ENCODE results near the gene LRRC61.
"Not testable (repeated sequence)": the region's sequence is repeated elsewhere in the genome, so short reads cannot be mapped to it uniquely, and the experiment has no call there.

Gene LRRC61

DNA sequence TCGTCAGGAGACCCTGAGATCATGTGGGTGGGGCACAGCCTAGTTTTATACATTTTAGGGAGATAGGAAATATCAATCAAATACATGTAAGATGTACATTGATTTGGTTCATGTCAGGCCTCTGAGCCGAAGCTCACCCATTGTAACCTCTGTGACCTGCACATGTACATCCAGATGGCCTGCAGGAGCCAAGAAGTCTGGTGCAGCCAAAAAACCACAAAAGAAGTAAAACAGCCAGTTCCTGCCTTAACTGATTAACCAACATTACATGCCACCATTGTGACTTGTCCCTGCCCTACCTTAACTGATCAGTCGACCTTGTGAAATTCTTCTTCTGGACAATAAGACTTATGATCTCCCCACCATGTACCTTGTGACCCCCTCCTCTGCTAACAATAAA is 16.0 kb upstream of the LRRC61 start:
- no peak for DNase-seq (ENCODE audit: low read depth in 2 of 2)

DNA sequence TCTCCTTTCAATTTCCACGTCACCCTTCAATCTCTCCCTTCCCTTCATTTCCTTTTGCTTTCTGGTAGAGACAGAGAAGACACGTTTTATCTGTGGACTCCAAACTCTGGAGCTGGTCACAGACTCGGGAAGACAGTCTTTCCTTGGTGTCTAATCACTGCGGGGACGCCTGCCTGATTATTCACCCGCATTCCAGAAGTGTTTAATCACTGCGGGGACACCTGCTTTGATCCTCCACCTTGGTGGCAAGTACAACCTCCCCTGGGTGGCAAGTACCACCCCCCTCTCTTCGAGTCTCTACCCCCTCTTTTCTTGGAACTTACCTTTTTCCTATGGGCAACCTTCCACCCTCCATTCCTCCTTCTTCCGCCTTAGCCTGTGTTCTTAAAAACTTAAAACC is 15.3 kb upstream of the LRRC61 start:
- no peak for DNase-seq (ENCODE audit: low read depth in 2 of 2)

DNA sequence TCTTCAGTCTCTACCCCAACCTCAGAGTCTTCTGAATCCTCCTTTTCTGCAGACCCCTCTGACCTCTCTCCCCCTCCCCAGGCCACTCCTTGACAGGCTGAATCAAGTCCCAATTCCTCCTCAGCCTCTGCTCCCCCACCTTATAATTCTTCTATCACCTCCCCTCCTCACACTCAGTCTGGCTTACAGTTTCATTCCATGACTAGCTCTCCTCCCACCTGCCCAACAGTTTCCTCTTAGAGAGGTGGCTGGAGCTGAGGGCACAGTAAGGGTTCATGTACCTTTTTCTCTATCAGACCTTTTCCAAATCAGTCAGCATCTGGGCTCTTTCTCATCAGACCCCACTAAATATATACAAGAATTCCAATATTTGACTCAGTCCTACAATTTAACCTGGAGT is 14.6 kb upstream of the LRRC61 start:
- no peak for DNase-seq (ENCODE audit: low read depth in 2 of 2)

DNA sequence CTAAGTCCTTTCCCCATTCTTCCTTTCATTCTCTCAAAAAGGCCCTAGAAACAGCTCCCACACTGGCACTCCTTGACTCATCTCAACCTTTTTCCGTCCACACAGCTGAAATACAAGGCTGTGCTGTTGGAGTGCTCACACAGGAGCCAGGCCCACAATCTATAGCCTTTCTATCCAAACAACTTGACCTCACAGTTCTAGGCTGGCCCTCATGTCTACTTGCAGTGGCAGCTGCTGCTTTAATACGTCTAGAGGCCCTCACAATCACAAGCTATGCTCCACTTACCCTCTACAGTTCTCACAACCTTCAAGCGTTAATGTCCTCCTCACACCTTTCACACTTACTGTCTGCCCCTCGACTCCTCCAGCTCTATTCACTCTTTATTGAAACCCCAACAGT is 12.0 kb upstream of the LRRC61 start:
- DNase-seq (ENCODE audit: low read depth in 2 of 2) = no peak

DNA sequence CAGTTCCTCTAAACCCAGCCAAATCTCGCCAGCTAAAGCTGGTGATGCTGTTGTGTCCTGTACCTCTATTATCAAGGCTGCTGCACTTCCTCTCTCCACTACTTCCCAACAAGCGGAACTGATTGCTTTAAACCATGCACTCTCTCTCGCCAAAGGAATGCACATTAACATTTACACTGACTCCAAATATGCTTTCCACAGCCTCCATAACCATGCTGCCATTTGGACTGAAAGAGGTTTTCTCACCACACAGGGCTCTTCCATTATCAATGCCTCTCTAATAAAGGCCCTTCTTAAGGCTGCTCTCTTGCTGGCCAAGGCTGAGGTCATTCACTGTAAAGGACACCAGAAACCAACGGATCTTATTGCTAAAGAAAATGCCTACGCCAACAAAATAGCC is 11.4 kb upstream of the LRRC61 start:
- no peak for DNase-seq (ENCODE audit: low read depth in 2 of 2)

DNA sequence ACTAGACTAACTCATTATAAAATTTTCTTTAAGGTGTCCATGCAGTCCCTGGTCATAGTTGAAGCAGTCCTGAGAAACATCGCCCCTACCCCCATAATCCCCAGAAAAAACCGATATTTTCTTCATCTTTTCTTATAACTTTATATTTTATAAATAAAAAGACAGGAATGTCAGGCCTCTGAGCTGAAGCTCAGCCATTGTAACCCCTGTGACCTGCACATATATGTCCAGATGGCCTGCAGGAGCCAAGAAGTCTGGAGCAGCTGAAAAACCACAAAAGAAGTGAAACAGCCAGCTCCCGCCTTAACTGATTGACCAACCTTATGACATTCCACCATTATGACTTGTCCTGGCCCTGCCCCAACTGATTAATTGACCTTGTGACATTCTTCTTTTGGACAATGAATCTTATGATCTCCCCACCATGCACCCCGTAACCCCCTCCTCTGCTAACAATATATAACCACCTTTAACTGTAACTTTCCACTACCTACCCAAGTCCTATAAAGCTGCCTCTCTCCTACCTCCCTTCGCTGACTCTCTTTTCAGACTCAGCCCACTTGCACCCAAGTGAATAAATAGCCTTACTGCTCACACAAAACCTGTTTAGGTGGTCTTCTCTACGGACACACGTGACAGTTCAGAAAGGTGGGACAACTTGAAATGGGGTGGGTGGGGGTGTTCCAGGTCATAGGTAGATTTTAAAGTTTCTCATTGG is 10.3 kb upstream of the LRRC61 start:
- not testable (repeated sequence) for DNase-seq (ENCODE audit: low read depth in 2 of 2)

DNA sequence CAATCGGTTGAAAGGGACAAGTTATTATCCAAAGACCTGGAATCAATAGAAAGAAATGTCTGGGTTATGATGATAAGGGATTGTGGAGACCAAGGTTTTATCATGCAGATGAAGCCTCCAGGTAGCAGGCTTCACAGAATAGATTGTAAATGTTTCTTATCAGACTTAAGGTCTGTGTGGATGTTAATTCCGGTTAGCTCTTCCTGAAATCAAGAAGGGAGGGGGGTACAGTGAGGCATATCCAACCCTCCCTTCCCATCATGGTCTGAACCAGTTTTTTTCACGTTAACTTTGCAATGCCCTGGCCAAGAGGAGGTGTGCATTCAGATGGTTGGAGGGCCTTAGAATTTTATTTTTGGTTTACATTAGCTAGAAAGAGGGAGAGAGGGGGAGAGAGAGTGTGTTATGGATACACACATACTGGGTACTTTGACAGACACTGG is 9.8 kb upstream of the LRRC61 start:
- no peak for DNase-seq (ENCODE audit: low read depth in 2 of 2)

DNA sequence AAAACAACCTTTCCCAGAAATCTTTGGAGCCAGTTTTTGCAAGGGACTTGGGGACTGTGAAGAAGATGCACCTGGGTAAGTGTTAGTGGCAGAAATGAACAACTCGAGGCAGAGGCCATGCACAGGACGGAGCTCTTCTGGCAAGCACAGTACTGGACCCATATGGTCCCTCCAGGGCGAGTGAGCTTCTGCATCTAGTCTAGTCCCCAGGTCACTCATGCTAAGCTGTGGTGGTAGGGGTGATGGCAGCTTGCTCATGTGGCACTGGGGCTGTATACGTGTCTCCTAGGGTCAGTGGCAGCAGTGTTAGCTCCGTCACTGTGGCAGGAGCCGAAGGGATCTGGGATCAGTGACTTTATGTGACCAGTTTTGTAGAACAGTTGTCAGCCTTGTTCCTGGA is 9.3 kb upstream of the LRRC61 start:
- DNase-seq (ENCODE audit: low read depth in 2 of 2) = no peak

DNA sequence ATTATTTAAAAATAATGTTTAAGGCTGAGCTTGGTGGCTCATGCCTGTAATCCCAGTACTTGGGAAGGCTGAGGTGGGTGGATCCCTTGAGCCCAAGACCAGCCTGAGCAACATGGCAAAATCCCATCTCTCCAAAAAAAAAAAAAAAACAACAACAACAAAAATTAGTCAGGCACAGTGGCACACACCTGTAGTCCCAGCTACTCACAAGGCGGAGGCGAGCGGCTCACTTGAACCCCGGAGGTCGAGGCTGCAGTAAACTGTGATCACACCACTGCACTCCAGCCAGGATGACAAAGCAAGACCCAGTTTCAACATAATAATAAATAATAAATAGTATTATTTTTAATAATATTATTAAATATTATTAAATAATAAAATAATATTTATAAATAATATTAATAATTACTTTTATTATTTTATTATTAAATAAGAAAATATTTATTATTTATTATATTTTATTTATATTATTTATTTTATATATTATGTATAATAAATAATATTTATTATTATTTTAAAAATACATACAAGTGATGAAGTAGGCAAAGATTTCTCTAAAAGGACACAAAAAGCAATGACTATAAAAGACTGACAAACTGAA is 8.4 kb upstream of the LRRC61 start:
- DNase-seq (ENCODE audit: low read depth in 2 of 2) = no peak

DNA sequence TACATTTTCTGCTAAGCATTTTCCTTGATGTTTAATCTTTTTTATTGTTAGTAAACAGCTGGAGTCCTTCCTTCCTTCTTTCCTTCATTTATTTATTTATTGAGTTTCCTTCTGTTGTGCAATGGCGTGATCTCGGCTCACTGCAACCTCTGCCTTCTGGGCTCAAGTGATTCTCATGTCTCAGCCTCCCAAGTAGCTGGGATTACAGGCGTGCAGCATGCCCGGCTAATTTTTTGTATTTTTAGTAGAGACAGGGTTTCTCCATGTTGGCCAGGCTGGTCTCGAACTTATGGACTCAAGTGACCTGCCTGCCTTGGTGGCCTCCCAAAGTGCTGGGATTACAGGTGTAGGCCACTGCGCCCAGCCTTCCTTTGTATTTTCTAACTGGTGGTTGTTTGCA is 6.2 kb upstream of the LRRC61 start:
- not testable (repeated sequence) for DNase-seq (ENCODE audit: low read depth in 2 of 2)

DNA sequence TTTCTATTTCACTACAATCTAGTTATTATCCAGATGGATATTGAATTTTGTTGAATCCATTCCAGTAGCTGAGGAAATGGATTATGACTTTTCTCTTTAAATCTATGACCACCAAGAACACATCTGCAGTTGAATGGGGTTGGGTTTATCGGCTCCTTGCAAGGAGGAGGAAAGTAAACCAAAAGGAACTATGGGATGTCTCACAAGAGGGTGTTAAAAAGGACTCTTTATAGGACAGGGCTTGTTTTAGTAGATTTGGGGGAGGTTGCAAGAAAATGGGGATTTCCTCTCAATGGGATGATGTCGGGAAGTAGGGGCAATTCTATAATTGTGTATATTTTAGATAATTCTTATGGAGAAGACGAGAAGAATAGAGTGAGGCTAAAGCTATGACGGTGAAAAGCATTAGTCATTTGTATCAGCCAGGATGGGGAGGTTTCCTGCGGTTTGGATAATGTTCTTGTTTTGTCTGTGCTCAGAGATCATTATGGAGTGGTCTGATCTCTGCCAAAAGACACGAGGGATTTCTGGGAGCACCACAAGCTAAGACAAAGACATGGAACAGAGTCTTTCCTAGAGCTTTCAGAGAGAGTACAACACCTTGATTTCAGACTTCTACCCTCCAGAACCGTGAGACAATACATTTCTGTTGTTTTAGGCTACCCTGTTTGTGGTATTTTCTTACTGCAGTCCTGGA is 5.3 kb upstream of the LRRC61 start:
- no peak for DNase-seq (ENCODE audit: low read depth in 2 of 2)

DNA sequence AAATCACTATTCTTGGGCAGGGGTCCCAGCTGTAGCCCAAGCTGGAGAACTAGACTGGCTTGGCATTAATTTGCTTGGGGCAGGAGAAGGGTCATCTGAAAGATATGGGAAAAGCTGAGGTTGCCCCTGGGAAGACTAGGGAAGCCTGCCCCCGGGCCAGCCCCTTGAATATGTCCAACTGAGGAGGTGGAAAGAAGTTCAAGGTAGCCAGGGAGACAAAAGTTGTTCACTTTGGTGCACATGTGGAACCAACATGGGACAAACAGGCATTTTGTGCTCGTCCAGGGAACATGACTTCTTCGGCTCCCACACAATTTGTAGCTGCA is 1.4 kb upstream of the LRRC61 start:
- DNase-seq (ENCODE audit: low read depth in 2 of 2) = no peak

DNA sequence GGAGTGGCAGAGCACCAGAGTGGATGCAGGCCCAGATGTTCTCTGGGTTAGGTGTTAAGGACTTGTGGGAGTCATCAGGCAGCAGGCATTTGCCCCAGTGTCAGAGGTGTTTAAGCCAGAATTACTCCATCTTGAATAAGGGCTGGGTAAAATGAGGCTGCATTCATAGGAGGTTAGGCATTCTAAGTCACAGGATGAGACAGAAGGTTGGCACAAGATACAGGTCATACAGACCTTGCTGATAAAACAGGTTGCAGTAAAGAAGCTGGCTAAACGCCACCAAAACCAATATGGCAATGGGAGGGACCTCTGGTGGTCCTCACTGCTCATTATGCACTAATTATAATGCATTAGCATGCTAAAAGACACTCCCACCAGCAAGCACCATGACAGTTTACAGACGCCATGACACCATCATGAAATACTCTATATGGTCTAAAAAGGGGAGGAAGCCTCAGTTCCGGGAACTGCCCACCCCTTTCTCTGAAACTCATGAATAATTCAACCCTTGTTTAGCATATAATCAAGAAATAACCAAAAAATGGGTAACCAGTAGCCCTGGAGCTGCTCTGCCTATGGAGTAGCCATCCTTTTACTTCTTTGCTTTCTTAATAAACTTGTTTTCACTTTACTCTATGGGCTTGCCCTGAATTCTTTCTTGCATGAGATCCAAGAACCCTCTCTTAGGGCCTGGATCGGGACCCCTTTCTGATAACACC is 882 bp upstream of the LRRC61 start:
- DNase-seq (ENCODE audit: low read depth in 2 of 2) = no peak

DNA sequence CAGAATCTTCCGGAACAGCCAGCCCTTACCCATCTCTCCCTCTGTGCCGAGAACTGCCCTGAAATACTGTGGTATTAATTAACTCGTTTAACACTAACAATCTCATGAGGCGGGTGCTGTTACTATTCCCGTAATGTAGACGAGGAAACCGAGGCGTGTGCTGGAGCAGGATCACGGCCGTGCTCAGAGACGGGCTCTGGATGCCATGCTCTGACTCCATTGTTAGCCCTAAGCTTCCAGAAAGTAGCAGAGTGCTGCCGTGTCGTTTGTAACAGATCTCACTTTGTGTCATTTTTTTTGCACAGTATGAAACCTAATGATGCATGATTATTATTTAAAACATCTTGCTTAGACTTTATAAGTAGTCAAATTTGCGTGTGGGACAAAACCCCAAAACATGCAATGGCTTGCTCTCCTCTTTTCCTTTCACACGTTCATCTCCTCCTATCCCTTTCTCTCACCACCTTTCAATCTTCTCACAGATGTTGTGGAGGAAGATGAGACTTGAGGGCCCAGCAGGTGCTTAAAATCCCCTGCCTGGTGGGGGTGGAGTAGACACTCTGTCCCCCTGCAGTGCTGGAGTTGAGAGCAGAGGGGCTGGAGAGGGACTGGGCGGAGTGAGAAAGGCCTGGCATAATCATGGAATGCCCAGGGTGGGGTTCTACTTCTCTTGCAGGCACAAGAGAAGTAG is 672 bp downstream of the LRRC61 start:
- DNase-seq (ENCODE audit: low read depth in 2 of 2) = no peak

DNA sequence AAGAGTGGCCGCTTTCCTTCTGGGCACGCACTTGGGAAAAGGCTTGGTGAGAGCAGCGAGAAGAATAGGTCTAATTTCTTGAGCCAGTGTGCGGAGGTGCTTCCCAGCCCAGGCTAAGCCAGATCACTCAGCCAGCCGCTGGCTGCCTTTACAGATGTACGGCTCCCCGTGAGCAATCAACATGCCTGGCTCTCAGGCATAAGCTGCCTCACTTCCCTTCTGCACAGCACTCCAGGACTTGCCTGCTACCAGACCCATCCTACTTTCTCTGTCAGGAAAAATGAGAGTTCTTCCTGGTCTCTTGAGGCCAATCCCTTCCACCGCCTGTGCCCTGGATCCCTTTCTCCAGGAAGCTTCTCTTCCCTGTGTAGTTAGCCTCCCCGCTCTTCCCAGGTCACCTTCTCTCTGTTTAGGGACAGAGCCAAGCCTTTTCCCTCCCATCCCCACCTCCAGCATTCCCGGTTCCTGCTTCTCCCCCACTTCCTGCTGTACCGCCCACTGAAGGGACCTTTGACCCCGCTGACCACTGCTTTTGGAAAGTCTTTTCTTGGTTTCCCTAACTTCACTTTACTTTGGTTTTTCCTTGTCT is 1.3 kb downstream of the LRRC61 start:
- DNase-seq (ENCODE audit: low read depth in 2 of 2) = no peak

DNA sequence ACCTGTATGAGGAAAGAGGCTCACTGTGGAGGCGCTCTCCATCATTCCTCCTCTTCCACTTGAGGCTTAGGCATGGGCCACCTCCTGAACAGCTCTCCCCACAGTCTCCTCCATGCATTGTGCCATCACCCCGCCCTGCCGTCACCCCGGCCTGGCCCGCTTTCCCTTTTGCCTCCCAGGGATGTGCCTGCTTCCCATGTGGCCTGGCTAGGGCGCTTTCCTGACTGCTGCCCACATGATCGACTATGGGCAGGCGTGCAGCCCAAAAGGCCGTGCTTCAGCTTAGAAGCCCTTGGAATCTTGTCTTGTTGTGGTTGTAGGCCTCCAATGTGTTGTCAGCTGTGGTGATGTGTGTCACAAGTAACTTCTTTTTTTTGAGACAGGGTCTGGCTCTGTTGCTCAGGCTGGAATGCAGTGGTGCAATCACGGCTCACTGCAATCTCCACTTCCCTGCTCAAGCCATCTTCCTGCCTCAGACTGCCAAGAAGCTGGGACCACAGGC is 2.0 kb downstream of the LRRC61 start:
- no peak for DNase-seq (ENCODE audit: low read depth in 2 of 2)

DNA sequence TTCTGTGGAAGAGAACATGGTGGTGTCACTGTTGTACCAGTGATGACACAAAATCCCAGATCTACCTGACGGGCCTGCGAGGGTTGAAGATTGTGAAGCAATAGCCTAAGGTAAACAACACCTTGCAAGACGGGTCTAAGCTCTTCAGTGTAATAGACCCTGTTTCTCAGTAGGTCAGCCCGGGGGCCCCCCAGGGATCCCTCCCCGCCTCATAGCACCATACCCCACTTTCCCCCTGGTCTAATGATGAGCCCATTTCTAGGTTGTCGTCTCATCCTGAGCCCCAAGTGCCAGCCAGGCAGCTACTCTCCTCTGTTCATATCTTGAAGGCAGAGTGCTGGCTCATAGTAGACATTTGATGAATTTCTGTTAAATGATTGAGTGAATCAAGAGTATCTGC is 2.7 kb downstream of the LRRC61 start:
- DNase-seq (ENCODE audit: low read depth in 2 of 2) = no peak

DNA sequence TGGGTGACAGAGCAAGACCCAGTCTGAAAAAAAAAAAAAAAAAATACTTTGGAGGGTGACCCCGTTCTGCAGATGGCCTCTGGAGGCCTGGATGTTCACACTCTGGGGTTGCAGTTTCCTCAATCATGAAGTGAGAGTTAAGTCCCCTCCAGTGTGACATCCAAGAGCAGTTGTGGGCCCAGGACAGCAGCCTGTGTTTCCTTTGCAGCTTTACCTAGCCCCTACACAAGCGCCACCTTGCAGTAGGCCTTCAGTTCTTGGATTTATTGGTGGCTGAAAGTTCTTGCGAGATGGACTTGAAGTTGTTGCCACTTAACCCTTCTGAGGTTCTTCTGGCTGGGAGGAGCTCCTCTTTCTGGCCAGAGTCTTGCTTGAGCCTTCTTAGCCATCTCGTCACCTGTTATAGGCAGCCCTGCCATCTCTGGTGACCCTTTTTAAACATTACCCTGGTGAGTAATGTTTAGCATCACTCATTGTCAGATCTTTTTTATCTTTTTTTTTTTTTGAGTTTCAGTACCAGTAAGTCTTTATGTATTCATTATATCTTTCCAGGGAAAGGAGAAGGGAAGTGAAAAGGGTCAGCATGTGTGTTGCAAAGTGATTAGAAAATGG is 3.6 kb downstream of the LRRC61 start:
- DNase-seq (ENCODE audit: low read depth in 2 of 2) = no peak

DNA sequence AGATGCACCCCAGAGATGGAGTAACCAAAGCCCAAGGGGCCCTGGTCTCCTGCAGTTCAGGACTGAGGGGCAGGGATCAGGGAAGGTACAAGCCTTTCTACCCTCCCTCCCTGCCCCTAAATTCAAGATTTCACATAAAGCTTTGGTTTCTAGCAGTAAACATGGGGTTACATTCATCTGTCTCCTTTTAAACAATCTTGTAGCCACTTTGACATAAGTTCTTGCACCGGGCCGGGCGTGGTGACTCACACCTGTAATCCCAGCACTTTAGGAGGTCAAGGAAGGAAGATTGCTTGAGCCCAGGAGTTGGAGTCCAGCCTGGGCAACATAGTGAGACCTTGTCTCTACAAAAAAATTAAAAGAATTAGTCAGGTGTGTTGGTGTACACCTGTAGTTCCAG is 4.2 kb downstream of the LRRC61 start:
- DNase-seq (ENCODE audit: low read depth in 2 of 2) = no peak

DNA sequence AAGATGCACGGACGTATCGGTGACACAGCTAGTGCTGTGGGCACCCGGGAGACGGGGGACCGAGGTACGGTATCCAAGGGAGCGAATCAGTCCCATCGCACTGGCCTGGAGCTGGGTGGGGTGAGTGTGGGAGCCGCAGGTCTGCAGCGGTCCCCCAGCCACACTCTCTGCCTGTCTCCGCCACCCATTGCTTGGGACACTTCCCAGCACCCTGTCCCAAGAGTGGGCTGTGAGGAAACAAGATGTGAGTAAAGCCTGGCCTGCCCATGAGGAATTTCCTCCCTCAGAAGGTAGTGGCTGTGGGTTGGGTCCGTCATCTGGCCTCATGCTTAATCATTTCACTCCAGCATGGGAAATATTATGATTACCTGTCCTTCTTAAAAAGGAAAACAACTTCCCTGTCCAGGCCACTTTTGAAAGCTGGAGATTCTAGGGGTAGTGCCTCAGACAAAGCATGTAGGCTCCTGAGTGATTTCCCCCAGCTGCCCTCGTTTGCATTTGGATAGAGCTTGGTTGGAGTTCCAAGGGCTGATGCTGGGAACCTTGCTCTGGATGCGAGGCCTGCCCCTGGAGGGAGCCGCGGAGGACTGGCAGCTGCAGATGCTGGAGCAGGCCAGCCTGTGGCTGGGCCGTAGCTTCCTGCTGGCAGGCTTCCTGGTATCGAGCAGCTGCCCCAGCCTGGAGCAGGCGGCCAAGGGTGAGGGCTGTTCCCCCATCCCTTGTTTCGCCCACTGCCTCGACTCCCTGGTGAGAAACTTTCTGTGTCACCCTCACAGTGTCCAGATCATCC is 6.4 kb downstream of the LRRC61 start:
- no peak for DNase-seq (ENCODE audit: low read depth in 2 of 2)
